Tibial artery (tissue), 4 donors: ENCODE results near the gene ANO6.

ENCODE experiments used
- DNase-seq, 2 donors: peaks; one replicate each; pipeline ENCODE4 v3.0.0-alpha.2; 2019
- H3K27ac ChIP-seq, 2 donors: fragments of 200-600 bp; sonication (generic) in 1 of 2; 1 replicate in 1 of 2; 2 replicates in 1 of 2; pipeline ENCODE4 v1.5.1; 2018 to 2019; ENCODE audit warnings: mild to moderate bottlenecking in 1 of 2
- H3K27me3 ChIP-seq, 2 donors: fragments of 200-600 bp; sonication (generic) in 1 of 2; one replicate each; pipeline versions ENCODE4 v1.5.1 to v1.6.0; 2016 to 2019
- H3K36me3 ChIP-seq, 3 donors: fragments of 200-600 bp; sonication (generic) in 2 of 3; one replicate each; pipeline ENCODE4 v1.5.1; 2016 to 2019; ENCODE audit warnings: mild to moderate bottlenecking in 2 of 3
- H3K4me1 ChIP-seq, 4 donors: fragments of 200-600 bp; sonication (generic) in 2 of 4; 1 replicate in 3 of 4; 2 replicates in 1 of 4; pipeline ENCODE4 v1.5.1; 2016 to 2019
- H3K4me3 ChIP-seq, 2 donors: fragments of 200-600 bp; sonication (generic) in 1 of 2; 1 replicate in 1 of 2; 2 replicates in 1 of 2; pipeline ENCODE4 v1.5.1; 2018 to 2019; ENCODE audit warnings: mild to moderate bottlenecking in 2 of 2
- H3K9me3 ChIP-seq, 3 donors: fragments of 200-600 bp; sonication (generic) in 1 of 3; one replicate each; pipeline ENCODE4 v1.5.1; 2016 to 2019
- intact Hi-C: fragments of 100-400 bp; cut with DNase I; formaldehyde crosslinking; loops from one replicate; pipeline ENCODE4 v1.15.0; 2023; ENCODE audit warnings: low total_unique reads
- TF ChIP-seq, protein P1 (sequence below), 2 experiments: fragments of 200-600 bp in 1 of 2; fragments of 450-650 bp in 1 of 2; IDR thresholded peaks; one replicate each; pipeline ENCODE4 v1.5.1; 2017 to 2019; ENCODE audit warnings: antibody characterized with exemption in 2 of 2, mild to moderate bottlenecking in 1 of 2, moderate library complexity in 1 of 2

The ANO6 gene

GRCh38 chr12:45357539-45358417 is 141.9 kb downstream of the ANO6 start:
- peak overlapping the region; percentile 32 to 52 for H3K27ac ChIP-seq
- peaks cover 0 to 7% (median 0%) of the 10 kb centered on the region in 3 donors for H3K36me3 ChIP-seq

DNA sequence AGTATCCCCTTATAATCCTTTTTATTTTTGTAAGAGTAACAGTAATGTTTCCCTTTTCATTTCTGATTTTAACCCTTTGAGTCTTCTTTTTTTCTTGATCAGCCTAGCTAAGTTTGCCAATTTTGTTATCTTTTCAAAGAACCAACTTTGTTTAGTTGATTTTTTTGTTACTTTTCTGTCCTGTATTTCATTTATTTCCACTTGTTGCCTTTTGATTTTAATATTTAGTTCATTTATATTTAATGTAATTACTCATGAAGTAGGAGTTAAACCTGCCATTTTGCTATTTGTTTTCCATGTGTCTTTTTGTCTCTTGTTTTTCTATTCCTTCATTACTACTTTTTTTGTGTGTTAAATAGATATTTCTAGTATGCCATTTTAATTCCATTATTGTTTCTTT is 146.4 kb downstream of the ANO6 start:
- H3K4me3 ChIP-seq, result no peak overlapping the region
- peaks cover 0 to 17% (median 15%) of the 10 kb centered on the region in 3 donors for H3K9me3 ChIP-seq
- DNase-seq, result no peak
- TF ChIP-seq, protein P1, sequence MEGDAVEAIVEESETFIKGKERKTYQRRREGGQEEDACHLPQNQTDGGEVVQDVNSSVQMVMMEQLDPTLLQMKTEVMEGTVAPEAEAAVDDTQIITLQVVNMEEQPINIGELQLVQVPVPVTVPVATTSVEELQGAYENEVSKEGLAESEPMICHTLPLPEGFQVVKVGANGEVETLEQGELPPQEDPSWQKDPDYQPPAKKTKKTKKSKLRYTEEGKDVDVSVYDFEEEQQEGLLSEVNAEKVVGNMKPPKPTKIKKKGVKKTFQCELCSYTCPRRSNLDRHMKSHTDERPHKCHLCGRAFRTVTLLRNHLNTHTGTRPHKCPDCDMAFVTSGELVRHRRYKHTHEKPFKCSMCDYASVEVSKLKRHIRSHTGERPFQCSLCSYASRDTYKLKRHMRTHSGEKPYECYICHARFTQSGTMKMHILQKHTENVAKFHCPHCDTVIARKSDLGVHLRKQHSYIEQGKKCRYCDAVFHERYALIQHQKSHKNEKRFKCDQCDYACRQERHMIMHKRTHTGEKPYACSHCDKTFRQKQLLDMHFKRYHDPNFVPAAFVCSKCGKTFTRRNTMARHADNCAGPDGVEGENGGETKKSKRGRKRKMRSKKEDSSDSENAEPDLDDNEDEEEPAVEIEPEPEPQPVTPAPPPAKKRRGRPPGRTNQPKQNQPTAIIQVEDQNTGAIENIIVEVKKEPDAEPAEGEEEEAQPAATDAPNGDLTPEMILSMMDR (IDR thresholded peaks at IDR 0.05), result no peak
- peaks cover 0 to 27% (median 13%) of the 10 kb centered on the region in 3 donors for H3K36me3 ChIP-seq
- intact Hi-C loops, result no loop called here
- peaks cover 0 to 32% (median 11%) of the 10 kb centered on the region in 4 donors for H3K4me1 ChIP-seq
- H3K27ac ChIP-seq, result no peak overlapping the region
- no peaks in the 10 kb centered on the region for H3K27me3 ChIP-seq

More at GRCh38 chr12:45357539-45358417, 141.9 kb downstream of the ANO6 start:
- H3K4me1 ChIP-seq, result peaks cover 0 to 55% (median 26%) of the 10 kb centered on the region in 4 donors
- H3K27me3 ChIP-seq, result no peaks in the 10 kb centered on the region
- TF ChIP-seq, protein P1 (IDR thresholded peaks at IDR 0.05), result no peak
- H3K9me3 ChIP-seq, result peaks cover 0 to 2% (median under 1%) of the 10 kb centered on the region in 3 donors
- intact Hi-C loops, result no loop called here
- no peak overlapping the region for H3K4me3 ChIP-seq
- DNase-seq, result peak in 1 of 2 donors; percentile 36

- Histone ChIP-seq H3K27me3 (no peaks in the 10 kb centered on the region), H3K4me3 (no peak overlapping the region), H3K9me3 (peaks cover 0 to 17% (median 15%) of the 10 kb centered on the region in 3 donors), H3K36me3 (peaks cover 8 to 27% (median 13%) of the 10 kb centered on the region in 3 donors), H3K4me1 (peaks cover 0 to 20% (median 1%) of the 10 kb centered on the region in 4 donors), H3K27ac (no peak overlapping the region)
- no peak for DNase-seq
- TF ChIP-seq, protein P1 (IDR thresholded peaks at IDR 0.05), result no peak
- intact Hi-C loops, result no loop called here
Measured at GRCh38 chr12:45363903-45364302, 148.0 kb downstream of the ANO6 start.

- no peak for DNase-seq
- Histone ChIP-seq H3K9me3 (peaks cover 0 to 5% (median 1%) of the 10 kb centered on the region in 3 donors), H3K4me1 (peaks cover 0 to 16% (median 1%) of the 10 kb centered on the region in 4 donors), H3K27ac (no peak overlapping the region), H3K27me3 (no peaks in the 10 kb centered on the region), H3K4me3 (no peak overlapping the region), H3K36me3 (peaks cover 12 to 32% (median 21%) of the 10 kb centered on the region in 3 donors)
- intact Hi-C loops, result no loop called here
- TF ChIP-seq, protein P1 (IDR thresholded peaks at IDR 0.05), result no peak
Measured at GRCh38 chr12:45368841-45369489, 153.1 kb downstream of the ANO6 start.

DNA sequence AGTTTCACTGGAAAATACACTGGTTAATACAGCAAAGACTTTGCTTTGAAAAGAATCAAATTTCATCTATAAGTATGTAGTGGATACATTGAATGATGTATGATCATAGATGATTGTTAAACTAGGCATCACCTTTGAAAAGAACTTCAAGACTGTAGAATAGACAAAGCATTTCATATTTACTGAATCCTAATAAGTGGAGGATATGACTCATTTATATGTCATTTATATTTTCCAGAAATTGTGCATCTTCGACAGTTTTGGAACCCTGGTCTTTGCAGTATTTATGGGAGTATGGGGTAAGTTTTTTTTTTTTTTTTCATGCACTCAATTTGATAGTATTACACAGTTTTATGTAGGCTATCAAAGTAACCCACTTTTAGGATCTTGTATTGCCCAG is 161.9 kb downstream of the ANO6 start:
- Histone ChIP-seq H3K27ac (no peak overlapping the region), H3K36me3 (peaks cover 21 to 33% (median 32%) of the 10 kb centered on the region in 3 donors), H3K4me3 (no peak overlapping the region), H3K4me1 (no peaks in the 10 kb centered on the region), H3K27me3 (no peaks in the 10 kb centered on the region), H3K9me3 (no peaks in the 10 kb centered on the region)
- intact Hi-C loops, result no loop called here
- TF ChIP-seq, protein P1 (IDR thresholded peaks at IDR 0.05), result no peak
- no peak for DNase-seq
